VCaP (cell line): Measurements from ENCODE around the gene CACHD1.

Experiments used
- H3K27ac ChIP-seq: fragments of 450-650 bp; 2 replicates; pipeline ENCODE4 v1.5.1; 2017
- TF ChIP-seq, protein P1 (sequence below): fragments of 450-650 bp; conservative IDR thresholded peaks from 2 replicates; pipeline ENCODE4 v1.5.1; 2017; ENCODE audit warnings: mild to moderate bottlenecking, moderate library complexity

CACHD1 gene

GRCh38 chr1:64581135-64581842 lies 111.4 kb downstream of the CACHD1 start:
- no peak overlapping the region for H3K27ac ChIP-seq
- TF ChIP-seq, protein P1, sequence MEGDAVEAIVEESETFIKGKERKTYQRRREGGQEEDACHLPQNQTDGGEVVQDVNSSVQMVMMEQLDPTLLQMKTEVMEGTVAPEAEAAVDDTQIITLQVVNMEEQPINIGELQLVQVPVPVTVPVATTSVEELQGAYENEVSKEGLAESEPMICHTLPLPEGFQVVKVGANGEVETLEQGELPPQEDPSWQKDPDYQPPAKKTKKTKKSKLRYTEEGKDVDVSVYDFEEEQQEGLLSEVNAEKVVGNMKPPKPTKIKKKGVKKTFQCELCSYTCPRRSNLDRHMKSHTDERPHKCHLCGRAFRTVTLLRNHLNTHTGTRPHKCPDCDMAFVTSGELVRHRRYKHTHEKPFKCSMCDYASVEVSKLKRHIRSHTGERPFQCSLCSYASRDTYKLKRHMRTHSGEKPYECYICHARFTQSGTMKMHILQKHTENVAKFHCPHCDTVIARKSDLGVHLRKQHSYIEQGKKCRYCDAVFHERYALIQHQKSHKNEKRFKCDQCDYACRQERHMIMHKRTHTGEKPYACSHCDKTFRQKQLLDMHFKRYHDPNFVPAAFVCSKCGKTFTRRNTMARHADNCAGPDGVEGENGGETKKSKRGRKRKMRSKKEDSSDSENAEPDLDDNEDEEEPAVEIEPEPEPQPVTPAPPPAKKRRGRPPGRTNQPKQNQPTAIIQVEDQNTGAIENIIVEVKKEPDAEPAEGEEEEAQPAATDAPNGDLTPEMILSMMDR, result no peak

- H3K27ac ChIP-seq, result no peak overlapping the region
- TF ChIP-seq, protein P1, result no peak
Observed at GRCh38 chr1:64581843-64582185, 111.9 kb downstream of the CACHD1 start.

DNA sequence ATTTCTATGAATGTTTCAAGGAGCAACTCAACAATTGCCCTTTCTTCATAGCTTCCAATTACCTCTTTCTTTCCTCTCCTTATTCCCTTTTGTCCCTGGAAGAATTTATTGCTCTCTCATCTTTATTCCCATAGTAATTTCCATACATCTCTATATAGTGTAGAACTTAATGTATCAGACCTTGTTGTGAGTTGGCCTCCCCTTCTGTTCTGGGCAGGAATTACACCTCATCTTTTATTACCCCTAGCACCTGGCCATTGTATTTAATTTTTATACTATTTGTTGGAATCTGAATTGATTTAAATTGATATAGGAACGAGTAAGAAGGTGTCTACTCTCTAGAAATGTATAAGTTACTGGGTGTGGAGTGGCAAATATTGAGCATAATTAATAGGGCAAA lies 114.5 kb downstream of the CACHD1 start:
- no peak overlapping the region for H3K27ac ChIP-seq
- TF ChIP-seq, protein P1, result peak; percentile 24; the same call in 1 of the 2 replicates

- H3K27ac ChIP-seq, result no peak overlapping the region
- TF ChIP-seq, protein P1, result no peak
Observed at GRCh38 chr1:64588876-64589275, 118.9 kb downstream of the CACHD1 start.

DNA sequence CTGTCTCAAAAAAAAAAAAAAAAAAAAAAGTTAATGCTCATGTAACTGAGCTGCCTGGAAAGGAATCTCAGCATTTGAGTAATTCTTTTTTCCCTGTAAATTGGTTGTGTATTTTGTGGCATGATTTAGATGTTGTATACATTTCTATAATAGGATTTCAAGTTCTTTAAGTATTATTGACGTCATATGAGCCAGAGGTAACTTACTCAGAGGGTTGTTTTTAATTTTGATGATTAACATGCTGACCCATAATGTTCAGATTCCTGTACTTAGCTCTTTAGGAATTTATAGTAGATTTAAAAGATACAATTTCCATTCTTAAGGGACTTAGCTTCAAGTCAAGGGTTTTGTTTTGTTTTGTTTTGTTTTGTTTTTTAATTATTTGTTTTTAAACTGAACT lies 120.4 kb downstream of the CACHD1 start:
- TF ChIP-seq, protein P1, result no peak
- no peak overlapping the region for H3K27ac ChIP-seq

GRCh38 chr1:64594446-64594845 lies 124.5 kb downstream of the CACHD1 start:
- no peak overlapping the region for H3K27ac ChIP-seq
- TF ChIP-seq, protein P1, result no peak

DNA sequence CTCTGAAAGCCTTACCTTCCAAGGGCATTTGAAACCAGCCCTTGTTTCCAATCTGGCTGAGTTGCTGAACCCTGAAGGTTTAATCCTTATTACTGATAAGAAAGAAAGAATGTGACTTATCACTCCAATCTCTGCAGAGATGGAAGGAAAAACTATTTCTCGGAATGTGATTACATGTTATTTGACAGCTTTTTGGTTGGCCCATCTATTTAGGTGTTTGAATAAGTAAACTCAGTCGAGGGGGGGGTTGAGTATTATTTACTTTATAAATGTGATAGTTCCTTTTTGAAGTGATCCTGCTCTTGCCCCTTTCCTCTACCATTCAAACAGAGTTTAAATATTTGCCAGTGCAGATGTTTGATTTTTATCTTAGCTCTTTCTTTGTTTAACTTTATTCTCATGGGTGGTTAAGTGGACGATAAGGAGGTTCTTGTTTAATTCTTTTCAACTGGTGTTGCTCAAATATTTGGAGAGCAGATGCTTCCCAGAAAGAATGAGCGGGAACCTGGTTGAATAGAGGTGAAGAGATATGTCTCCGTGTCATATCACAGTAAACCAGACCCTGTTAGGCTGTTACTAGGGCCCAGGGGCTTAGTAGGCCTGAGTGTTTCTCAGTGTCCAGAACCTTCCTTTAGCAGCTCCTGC lies 126.1 kb downstream of the CACHD1 start:
- no peak overlapping the region for H3K27ac ChIP-seq
- TF ChIP-seq, protein P1, result no peak
